Hepatocyte (in vitro differentiated cells): Measurements from ENCODE around the gene SUPT20HL2. TPM values are rescaled to one million over a fixed set of nuclear protein-coding genes. Genes with fewer than 3 reads are reported as not detected.

ENCODE experiments used
- DNase-seq: peaks from one replicate; pipeline ENCODE4 v3.0.0-alpha.2; 2016; ENCODE audit warnings: low spot score
- H2AFZ ChIP-seq: fragments of 200-600 bp; sonication (generic); 2 replicates; pipeline ENCODE4 v1.6.0; 2016; ENCODE audit warnings: antibody characterized with exemption, mild to moderate bottlenecking
- H3K27ac ChIP-seq: fragments of 200-600 bp; sonication (generic); 2 replicates; pipeline ENCODE4 v1.5.1; 2016; ENCODE audit warnings: mild to moderate bottlenecking
- H3K27me3 ChIP-seq: fragments of 200-600 bp; sonication (generic); 2 replicates; pipeline ENCODE4 v1.6.1; 2016
- H3K36me3 ChIP-seq: fragments of 200-600 bp; sonication (generic); replicated peaks from 2 replicates; pipeline ENCODE4 v1.5.1; 2016; ENCODE audit warnings: low read depth; ENCODE audit not compliant: insufficient read depth
- H3K4me1 ChIP-seq: fragments of 200-600 bp; sonication (generic); 2 replicates; pipeline ENCODE4 v1.5.1; 2016; ENCODE audit warnings: mild to moderate bottlenecking, moderate library complexity; ENCODE audit not compliant: insufficient read depth
- H3K4me2 ChIP-seq: fragments of 200-600 bp; sonication (generic); 2 replicates; pipeline ENCODE4 v1.6.0; 2016
- H3K4me3 ChIP-seq: fragments of 200-600 bp; sonication (generic); 2 replicates; pipeline ENCODE4 v1.5.1; 2016; ENCODE audit warnings: mild to moderate bottlenecking
- H3K79me2 ChIP-seq: fragments of 200-600 bp; sonication (generic); 2 replicates; pipeline ENCODE4 v1.6.0; 2017; ENCODE audit warnings: mild to moderate bottlenecking
- H3K9me2 ChIP-seq: fragments of 200-600 bp; sonication (generic); replicated peaks from 2 replicates; pipeline ENCODE4 v1.6.0; 2017; ENCODE audit warnings: mild to moderate bottlenecking; ENCODE audit not compliant: insufficient read depth
- H3K9me3 ChIP-seq: fragments of 200-600 bp; sonication (generic); 2 replicates; pipeline ENCODE4 v1.5.1; 2016; ENCODE audit warnings: low read depth, mild to moderate bottlenecking
- H4K20me1 ChIP-seq: fragments of 200-600 bp; sonication (generic); 2 replicates; pipeline ENCODE4 v1.6.0; 2016; ENCODE audit warnings: mild to moderate bottlenecking; ENCODE audit not compliant: insufficient read depth, poor library complexity, severe bottlenecking
- EZH2 ChIP-seq: fragments of 200-600 bp; sonication (generic); IDR thresholded peaks from 2 replicates; pipeline ENCODE4 v1.6.1; 2016; ENCODE audit warnings: antibody characterized with exemption, mild to moderate bottlenecking, borderline replicate concordance
- EZH2phosphoT487 ChIP-seq: fragments of 200-600 bp; sonication (generic); IDR thresholded peaks from one replicate; pipeline ENCODE4 v1.6.1; 2018; ENCODE audit warnings: antibody characterized with exemption, mild to moderate bottlenecking, low read depth, moderate library complexity; ENCODE audit not compliant: unreplicated experiment, severe bottlenecking
- WGBS: methylation state at CpG from one replicate; pipeline ENCODE4 v1.1.6; 2016; ENCODE audit warnings: low lambda C conversion rate; ENCODE audit errors: missing lambda C conversion rate; 5-methylcytosine and 5-hydroxymethylcytosine counted together
- polyA plus RNA-seq: library from polyadenylated mRNA; unstranded; fragments of >200 nt; fragmentation: Nextera tagmentation; extraction: Ambion mirVana; gene quantifications from 2 replicates; pipeline ENCODE4 v1.2.1, GENCODE V29; 2016
- total RNA-seq: library from RNA; depleted of rRNA; stranded (reverse); fragments of >200 nt; gene quantifications from 2 replicates; pipeline ENCODE4 v1.2.3, GENCODE V29; 2014
- TF ChIP-seq, protein P1 (sequence below): fragments of 200-600 bp; sonication (generic); IDR thresholded peaks from 2 replicates; pipeline ENCODE4 v1.5.1; 2016; ENCODE audit warnings: antibody characterized with exemption, mild to moderate bottlenecking; ENCODE audit not compliant: poor library complexity

The SUPT20HL2 gene
- total and polyA plus RNA-seq, 2 experiments from 2014 or later = not detected

- DNase-seq = no peak
- H3K79me2 ChIP-seq = no peaks in the 10 kb centered on the region
- H3K36me3 ChIP-seq = no peaks in the 10 kb centered on the region
- WGBS = 33% methylated on average over 12 of the region's 12 CpGs
- TF ChIP-seq EZH2 (no peak), EZH2phosphoT487 (no peak)
- TF ChIP-seq, protein P1, sequence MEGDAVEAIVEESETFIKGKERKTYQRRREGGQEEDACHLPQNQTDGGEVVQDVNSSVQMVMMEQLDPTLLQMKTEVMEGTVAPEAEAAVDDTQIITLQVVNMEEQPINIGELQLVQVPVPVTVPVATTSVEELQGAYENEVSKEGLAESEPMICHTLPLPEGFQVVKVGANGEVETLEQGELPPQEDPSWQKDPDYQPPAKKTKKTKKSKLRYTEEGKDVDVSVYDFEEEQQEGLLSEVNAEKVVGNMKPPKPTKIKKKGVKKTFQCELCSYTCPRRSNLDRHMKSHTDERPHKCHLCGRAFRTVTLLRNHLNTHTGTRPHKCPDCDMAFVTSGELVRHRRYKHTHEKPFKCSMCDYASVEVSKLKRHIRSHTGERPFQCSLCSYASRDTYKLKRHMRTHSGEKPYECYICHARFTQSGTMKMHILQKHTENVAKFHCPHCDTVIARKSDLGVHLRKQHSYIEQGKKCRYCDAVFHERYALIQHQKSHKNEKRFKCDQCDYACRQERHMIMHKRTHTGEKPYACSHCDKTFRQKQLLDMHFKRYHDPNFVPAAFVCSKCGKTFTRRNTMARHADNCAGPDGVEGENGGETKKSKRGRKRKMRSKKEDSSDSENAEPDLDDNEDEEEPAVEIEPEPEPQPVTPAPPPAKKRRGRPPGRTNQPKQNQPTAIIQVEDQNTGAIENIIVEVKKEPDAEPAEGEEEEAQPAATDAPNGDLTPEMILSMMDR = no peak
- no peaks in the 10 kb centered on the region for H3K27me3 ChIP-seq
- H3K4me2 ChIP-seq = peak overlapping the region; percentile 56
- no peaks in the 10 kb centered on the region for H3K9me2 ChIP-seq
- no peak overlapping the region for H3K4me3 ChIP-seq
- no peaks in the 10 kb centered on the region for H3K9me3 ChIP-seq
- H2AFZ ChIP-seq = no peak overlapping the region
- no peaks in the 10 kb centered on the region for H3K4me1 ChIP-seq
- H4K20me1 ChIP-seq = no peaks in the 10 kb centered on the region
- peak overlapping the region; percentile 20 for H3K27ac ChIP-seq
Observed at GRCh38 chrX:24282381-24283126, 31.3 kb downstream of the SUPT20HL2 start.

DNA sequence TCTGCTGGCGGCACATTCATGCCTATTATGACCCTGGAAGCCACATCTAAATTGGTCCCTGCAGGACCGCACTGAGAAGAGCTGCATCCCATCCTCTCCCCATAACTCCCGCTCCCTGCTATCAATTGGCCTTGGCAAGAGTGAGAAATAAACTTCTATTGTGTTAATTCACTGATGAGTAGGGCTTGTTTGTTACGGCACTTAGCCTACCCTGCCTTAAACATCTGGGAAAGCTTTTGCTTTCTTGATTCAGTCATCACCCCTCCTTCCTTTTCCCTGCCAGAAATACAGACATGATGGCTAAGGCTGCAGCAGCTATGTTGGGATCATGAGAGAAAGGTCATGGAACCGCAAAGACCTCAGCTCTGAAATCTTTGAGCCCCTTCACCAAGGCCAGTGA lies 36.5 kb downstream of the SUPT20HL2 start:
- no peak overlapping the region for H3K4me2 ChIP-seq
- TF ChIP-seq EZH2phosphoT487 (no peak), EZH2 (no peak)
- TF ChIP-seq, protein P1 = no peak
- no peaks in the 10 kb centered on the region for H3K79me2 ChIP-seq
- WGBS = 98% methylated on average over 5 of the region's 5 CpGs
- no peaks in the 10 kb centered on the region for H4K20me1 ChIP-seq
- no peak overlapping the region for H3K27ac ChIP-seq
- no peaks in the 10 kb centered on the region for H3K36me3 ChIP-seq
- H3K9me2 ChIP-seq = no peaks in the 10 kb centered on the region
- H3K9me3 ChIP-seq = no peaks in the 10 kb centered on the region
- no peaks in the 10 kb centered on the region for H3K27me3 ChIP-seq
- H3K4me1 ChIP-seq = no peaks in the 10 kb centered on the region
- no peak for DNase-seq
- H2AFZ ChIP-seq = no peak overlapping the region
- H3K4me3 ChIP-seq = no peak overlapping the region

DNA sequence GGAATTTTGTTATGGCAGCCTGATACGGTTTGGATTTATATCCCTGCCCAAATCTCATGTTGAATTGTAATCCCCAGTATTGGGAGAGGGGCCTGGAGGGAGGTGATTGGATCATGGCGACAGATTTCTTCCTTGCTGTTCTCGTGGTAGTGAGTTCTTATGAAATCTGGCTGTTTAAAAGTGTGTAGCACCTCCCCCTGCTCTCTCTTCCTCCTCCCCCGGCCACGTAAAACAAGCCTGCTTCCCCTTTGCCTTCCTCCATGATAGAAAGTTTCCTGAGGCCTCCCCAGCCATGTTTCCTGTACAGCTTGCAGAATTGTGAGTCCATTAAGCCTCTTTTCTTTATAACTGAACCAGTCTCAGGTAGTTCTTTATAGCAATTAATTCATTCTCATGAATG lies 37.9 kb downstream of the SUPT20HL2 start:
- H3K4me2 ChIP-seq = no peak overlapping the region
- TF ChIP-seq EZH2 (no peak), EZH2phosphoT487 (no peak)
- TF ChIP-seq, protein P1 = no peak
- 74% methylated on average over 5 of the region's 5 CpGs for WGBS

More for the DNA sequence above, 37.9 kb downstream of the SUPT20HL2 start:
- H3K9me2 ChIP-seq = no peaks in the 10 kb centered on the region
- H3K9me3 ChIP-seq = no peaks in the 10 kb centered on the region
- H3K79me2 ChIP-seq = no peaks in the 10 kb centered on the region
- H3K27ac ChIP-seq = no peak overlapping the region
- H3K4me3 ChIP-seq = no peak overlapping the region
- H4K20me1 ChIP-seq = no peaks in the 10 kb centered on the region
- H2AFZ ChIP-seq = no peak overlapping the region
- H3K36me3 ChIP-seq = no peaks in the 10 kb centered on the region
- no peak for DNase-seq
- H3K4me1 ChIP-seq = no peaks in the 10 kb centered on the region
- no peaks in the 10 kb centered on the region for H3K27me3 ChIP-seq
